DMS153 treated with DMSO at 0.1 percent for 48 hours (cell line): ENCODE data around the gene C5orf47.

Source experiments
- DNase-seq: peaks from one replicate; lab custom pipeline; 2025; ENCODE audit not compliant: unreplicated experiment; lab: John Stamatoyannopoulos, UW

C5orf47 gene

GRCh38 chr5:174022384-174023095 is 33.6 kb downstream of the C5orf47 start:
- no peak for DNase-seq

- DNase-seq = no peak
These were observed 41.3 kb downstream of the C5orf47 start for GRCh38 chr5:174030286-174030685.

- no peak for DNase-seq
These were observed 55.7 kb downstream of the C5orf47 start for GRCh38 chr5:174044466-174045254.

- peak; percentile 59 for DNase-seq
These were observed 56.6 kb downstream of the C5orf47 start, which contains the start of gene NSG2 for GRCh38 chr5:174045470-174046025. Gene NSG2 (plus strand): TSS chr5:174045706. CDS start chr5:174046756, 1,050 bp downstream.

- DNase-seq = no peak
These were observed 57.6 kb downstream of the C5orf47 start for GRCh38 chr5:174046558-174046957.

- no peak for DNase-seq
These were observed 58.6 kb downstream of the C5orf47 start for GRCh38 chr5:174047472-174048099.

GRCh38 chr5:174052636-174053035 is 63.7 kb downstream of the C5orf47 start:
- no peak for DNase-seq

- DNase-seq = no peak
These were observed 64.9 kb downstream of the C5orf47 start for GRCh38 chr5:174053905-174054304.
